ENCODE measurements around the gene MRPL21.

The MRPL21 gene

DNA sequence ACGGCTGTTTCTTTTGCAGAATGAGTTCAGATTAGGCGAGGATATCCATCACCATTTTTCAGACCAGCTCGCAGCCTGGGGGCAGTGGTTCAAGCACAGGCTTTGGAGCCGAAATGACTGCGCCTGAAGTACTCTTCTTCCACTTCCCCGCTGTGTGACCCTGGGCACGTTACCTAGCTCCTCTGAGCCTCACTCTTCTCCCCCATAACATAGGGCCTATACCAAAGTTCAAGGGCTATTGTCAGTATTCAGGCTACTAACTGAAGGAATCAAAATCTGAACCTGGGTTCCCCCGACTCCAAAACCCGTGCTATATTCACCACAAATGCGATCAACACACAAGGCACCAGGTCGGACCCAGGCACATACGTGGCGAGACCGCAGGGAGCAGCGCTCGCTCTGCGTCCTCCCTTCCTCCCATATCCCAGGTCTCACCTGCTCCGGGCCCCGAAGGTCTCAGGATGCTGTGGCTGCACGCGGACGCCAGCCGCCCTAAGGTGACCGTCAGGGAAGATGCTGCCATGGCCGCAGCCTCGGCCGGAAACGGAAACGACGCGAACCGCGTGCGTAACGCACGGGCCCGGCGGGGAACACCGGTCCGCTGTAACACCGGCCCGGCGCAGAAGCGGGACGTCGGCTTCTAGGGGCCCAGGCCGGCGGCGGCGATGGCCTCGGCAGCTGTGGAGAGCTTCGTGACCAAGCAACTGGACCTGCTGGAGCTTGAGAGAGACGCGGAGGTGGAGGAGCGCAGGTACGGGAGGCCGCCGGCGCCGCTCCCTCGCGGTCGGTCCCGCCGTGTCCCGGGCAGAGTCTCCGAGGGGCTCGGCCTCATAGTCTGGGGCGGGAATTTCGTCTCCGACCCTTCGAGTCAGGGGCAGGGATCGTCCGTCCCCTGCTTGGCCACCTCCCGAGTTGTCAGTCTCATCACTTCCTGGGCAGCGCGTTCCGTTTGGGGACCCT is at the start of gene MRPL21, which contains the start of gene IGHMBP2:
TSS of gene MRPL21 (minus strand) at position 545 of the 960 bp plus-strand sequence. CDS start at position 523, 22 bp downstream.
TSS of gene IGHMBP2 (plus strand) at position 604 of the 960 bp plus-strand sequence. CDS start at position 666, 62 bp downstream.
- Histone ChIP-seq H3K36me3 (ENCODE audit: control insufficient read depth in 2 of 2, insufficient read depth in 2 of 2, low read length in 2 of 2) (peaks cover 26% of the 10 kb centered on the region in 2 donors), H3K4me1 (ENCODE audit: control insufficient read depth, insufficient read depth, low read length) (peaks cover 19% of the 10 kb centered on the region), H3K9ac (ENCODE audit: low read length in 2 of 2) (peak within 1 kb of the TSS; percentile 61 to 95), H3K4me3 (ENCODE audit: low read length in 2 of 2) (peak within 1 kb of the TSS; percentile 81 to 100), H3K9me3 (ENCODE audit: control insufficient read depth in 2 of 2, low read length in 2 of 2) (no peaks in the 10 kb centered on the region), H3K27ac (ENCODE audit: low read length) (peak within 1 kb of the TSS; percentile 84), H3K27me3 (ENCODE audit: control insufficient read depth in 1 of 2, insufficient read depth in 2 of 2, low read length in 2 of 2) (no peaks in the 10 kb centered on the region)

DNA sequence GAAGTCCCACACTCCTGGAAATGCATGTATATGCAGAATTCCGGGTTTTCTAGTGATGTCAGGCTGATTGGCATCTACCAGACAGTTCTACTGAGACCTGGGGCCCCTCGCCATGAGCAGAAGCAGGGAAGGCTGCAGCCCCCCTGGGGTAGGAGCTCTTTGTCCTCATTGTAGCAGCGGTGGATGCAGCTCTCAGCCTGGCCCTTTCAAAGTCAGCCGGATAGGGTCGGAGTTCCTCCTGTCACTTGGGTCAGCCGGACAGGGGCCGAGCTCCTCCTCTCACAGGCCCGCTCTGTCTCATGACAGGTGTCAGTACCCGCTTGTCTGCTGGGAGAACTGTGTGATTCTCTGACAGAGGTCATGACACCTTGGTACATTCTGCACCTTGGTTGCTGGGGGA is 47.1 kb upstream of the MRPL21 start:
- H3K4me1 ChIP-seq (ENCODE audit: control insufficient read depth, insufficient read depth, low read length) = peaks cover 42% of the 10 kb centered on the region
- H3K9ac ChIP-seq (ENCODE audit: low read length in 2 of 2) = no peak overlapping the region
- no peaks in the 10 kb centered on the region for H3K27me3 ChIP-seq (ENCODE audit: control insufficient read depth in 1 of 2, insufficient read depth in 2 of 2, low read length in 2 of 2)
- H3K4me3 ChIP-seq (ENCODE audit: low read length in 2 of 2) = no peak overlapping the region
- no peak overlapping the region for H3K27ac ChIP-seq (ENCODE audit: low read length)
- H3K9me3 ChIP-seq (ENCODE audit: control insufficient read depth in 2 of 2, low read length in 2 of 2) = no peaks in the 10 kb centered on the region
- H3K36me3 ChIP-seq (ENCODE audit: control insufficient read depth in 2 of 2, insufficient read depth in 2 of 2, low read length in 2 of 2) = no peaks in the 10 kb centered on the region

DNA sequence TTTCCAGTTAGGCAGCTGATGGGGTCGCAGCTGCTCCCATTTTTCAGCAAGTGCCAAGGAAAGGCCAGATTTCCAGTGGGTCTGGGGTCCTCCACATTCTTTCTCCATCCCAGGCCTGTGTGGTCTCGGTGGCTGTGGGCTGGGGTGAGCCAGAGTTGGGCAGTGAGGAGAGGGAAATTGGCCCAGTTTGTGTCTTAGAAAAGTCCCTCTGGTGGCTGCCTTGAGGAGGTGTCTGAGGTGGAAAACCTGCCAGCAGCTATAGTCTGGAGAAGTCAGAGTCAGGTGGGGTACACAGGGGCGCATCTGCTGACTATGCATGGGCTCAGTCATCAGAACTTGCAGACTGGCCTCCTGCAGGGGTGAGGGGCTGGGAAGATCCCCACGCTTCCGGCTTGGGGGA is 46.6 kb upstream of the MRPL21 start:
- Histone ChIP-seq H3K27me3 (ENCODE audit: control insufficient read depth in 1 of 2, insufficient read depth in 2 of 2, low read length in 2 of 2) (no peaks in the 10 kb centered on the region), H3K36me3 (ENCODE audit: control insufficient read depth in 2 of 2, insufficient read depth in 2 of 2, low read length in 2 of 2) (no peaks in the 10 kb centered on the region), H3K9ac (ENCODE audit: low read length in 2 of 2) (no peak overlapping the region), H3K4me3 (ENCODE audit: low read length in 2 of 2) (no peak overlapping the region), H3K9me3 (ENCODE audit: control insufficient read depth in 2 of 2, low read length in 2 of 2) (no peaks in the 10 kb centered on the region), H3K4me1 (ENCODE audit: control insufficient read depth, insufficient read depth, low read length) (peaks cover 42% of the 10 kb centered on the region), H3K27ac (ENCODE audit: low read length) (peak overlapping the region; percentile 46)

DNA sequence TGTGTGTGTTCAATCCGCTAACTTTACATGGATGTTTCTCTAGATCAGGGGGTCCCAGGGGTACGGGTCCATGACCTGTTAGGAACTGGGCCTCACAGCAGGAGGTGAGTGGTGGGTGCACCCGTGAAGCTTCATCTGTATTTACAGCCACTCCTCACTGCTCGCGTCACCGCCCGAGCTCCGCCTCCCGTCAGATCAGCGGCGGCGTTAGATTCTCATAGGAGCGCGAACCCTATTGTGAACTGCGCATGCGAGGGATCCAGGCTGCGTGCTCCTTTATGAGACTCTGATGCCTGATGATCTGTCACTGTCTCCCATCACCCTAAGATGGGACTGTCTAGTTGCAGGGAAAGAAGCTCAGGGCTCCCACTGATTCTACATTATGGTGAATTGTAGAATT is 45.3 kb upstream of the MRPL21 start:
- Histone ChIP-seq H3K4me3 (ENCODE audit: low read length in 2 of 2) (no peak overlapping the region), H3K9me3 (ENCODE audit: control insufficient read depth in 2 of 2, low read length in 2 of 2) (no peaks in the 10 kb centered on the region), H3K36me3 (ENCODE audit: control insufficient read depth in 2 of 2, insufficient read depth in 2 of 2, low read length in 2 of 2) (no peaks in the 10 kb centered on the region), H3K9ac (ENCODE audit: low read length in 2 of 2) (no peak overlapping the region), H3K27me3 (ENCODE audit: control insufficient read depth in 1 of 2, insufficient read depth in 2 of 2, low read length in 2 of 2) (no peaks in the 10 kb centered on the region), H3K27ac (ENCODE audit: low read length) (peak overlapping the region; percentile 53), H3K4me1 (ENCODE audit: control insufficient read depth, insufficient read depth, low read length) (peaks cover 44% of the 10 kb centered on the region)

DNA sequence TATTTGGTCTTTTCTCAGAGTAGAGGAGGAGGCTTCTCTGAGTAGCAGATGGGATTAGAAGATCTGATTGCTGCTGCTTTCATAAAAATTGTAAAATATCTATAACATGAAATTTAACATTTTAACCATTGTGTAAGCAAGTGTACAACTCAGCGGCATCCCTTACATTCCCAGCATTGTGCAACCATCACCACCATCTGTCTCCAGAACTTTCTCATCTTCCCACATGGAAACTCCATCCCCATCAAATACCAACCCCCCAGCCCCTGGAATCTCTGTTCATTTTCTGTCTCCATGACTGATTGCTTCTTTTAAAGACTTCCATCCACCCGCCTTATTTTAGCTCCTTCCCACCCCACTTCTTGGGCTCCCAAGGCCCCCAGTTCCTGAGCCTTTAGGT is 44.9 kb upstream of the MRPL21 start:
- H3K4me3 ChIP-seq (ENCODE audit: low read length in 2 of 2) = no peak overlapping the region
- peaks cover 48% of the 10 kb centered on the region for H3K4me1 ChIP-seq (ENCODE audit: control insufficient read depth, insufficient read depth, low read length)
- H3K27ac ChIP-seq (ENCODE audit: low read length) = peak overlapping the region; percentile 53
- no peaks in the 10 kb centered on the region for H3K36me3 ChIP-seq (ENCODE audit: control insufficient read depth in 2 of 2, insufficient read depth in 2 of 2, low read length in 2 of 2)
- H3K9ac ChIP-seq (ENCODE audit: low read length in 2 of 2) = no peak overlapping the region
- no peaks in the 10 kb centered on the region for H3K9me3 ChIP-seq (ENCODE audit: control insufficient read depth in 2 of 2, low read length in 2 of 2)
- H3K27me3 ChIP-seq (ENCODE audit: control insufficient read depth in 1 of 2, insufficient read depth in 2 of 2, low read length in 2 of 2) = no peaks in the 10 kb centered on the region

DNA sequence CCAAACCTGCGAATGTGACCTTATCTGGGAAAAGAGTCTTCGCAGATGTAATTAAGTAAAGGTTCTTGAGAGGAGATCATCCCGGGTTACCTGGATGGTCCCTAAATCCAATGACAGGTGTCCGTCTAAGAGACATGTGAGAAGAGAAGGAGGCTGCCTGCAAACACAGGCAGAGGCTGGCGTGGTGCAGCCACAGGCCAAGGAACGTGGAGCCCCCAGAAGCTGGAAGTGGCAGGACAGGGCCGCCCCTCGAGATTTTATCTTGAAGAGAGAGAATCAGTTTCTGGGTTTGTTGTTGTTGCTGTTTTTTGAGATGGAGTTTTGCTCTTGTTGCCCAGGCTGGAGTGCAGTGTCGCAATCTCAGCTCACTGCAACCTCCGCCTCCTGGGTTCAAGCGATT is 43.5 kb upstream of the MRPL21 start:
- peak overlapping the region; percentile 99 for H3K27ac ChIP-seq (ENCODE audit: low read length)
- H3K9ac ChIP-seq (ENCODE audit: low read length in 2 of 2) = peak overlapping the region; percentile 61 to 72
- no peak overlapping the region for H3K4me3 ChIP-seq (ENCODE audit: low read length in 2 of 2)
- peaks cover 61% of the 10 kb centered on the region for H3K4me1 ChIP-seq (ENCODE audit: control insufficient read depth, insufficient read depth, low read length)
- H3K9me3 ChIP-seq (ENCODE audit: control insufficient read depth in 2 of 2, low read length in 2 of 2) = no peaks in the 10 kb centered on the region
- H3K36me3 ChIP-seq (ENCODE audit: control insufficient read depth in 2 of 2, insufficient read depth in 2 of 2, low read length in 2 of 2) = no peaks in the 10 kb centered on the region
- H3K27me3 ChIP-seq (ENCODE audit: control insufficient read depth in 1 of 2, insufficient read depth in 2 of 2, low read length in 2 of 2) = no peaks in the 10 kb centered on the region

DNA sequence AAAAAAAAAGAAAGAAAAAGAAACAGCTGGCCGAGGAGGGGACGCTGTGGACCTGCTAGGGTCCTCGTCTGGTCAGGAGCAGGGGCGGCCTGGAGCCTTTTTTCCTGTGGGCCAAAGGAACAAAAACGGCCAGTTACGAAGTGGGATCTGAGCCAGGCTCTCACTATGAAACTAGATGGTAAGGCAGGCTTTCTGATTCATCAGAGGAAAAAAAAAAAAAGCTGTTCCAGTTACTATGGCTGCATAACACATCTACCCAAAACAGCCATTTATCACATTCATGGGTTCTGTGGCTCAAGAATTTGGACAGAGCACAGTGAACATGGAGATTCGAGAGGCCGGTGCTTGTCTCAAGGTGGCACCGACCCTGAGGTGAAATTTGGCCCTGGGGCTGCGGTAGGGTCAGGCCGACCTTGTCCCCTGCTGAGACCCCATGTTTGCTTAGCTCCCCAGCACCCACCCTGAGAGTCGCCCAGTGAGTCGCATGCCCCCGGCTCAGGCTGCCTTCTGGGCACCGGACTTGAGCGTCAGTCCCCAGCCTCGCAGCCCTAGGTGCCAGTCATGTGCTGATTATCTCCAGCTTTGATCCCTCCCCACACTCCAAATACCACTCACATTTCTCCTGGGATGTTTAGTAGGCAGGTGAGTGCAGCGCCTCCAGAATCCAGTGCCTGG is 42.9 kb upstream of the MRPL21 start:
- Histone ChIP-seq H3K9ac (ENCODE audit: low read length in 2 of 2) (peak overlapping the region; percentile 61 to 72), H3K4me1 (ENCODE audit: control insufficient read depth, insufficient read depth, low read length) (peaks cover 67% of the 10 kb centered on the region)

DNA sequence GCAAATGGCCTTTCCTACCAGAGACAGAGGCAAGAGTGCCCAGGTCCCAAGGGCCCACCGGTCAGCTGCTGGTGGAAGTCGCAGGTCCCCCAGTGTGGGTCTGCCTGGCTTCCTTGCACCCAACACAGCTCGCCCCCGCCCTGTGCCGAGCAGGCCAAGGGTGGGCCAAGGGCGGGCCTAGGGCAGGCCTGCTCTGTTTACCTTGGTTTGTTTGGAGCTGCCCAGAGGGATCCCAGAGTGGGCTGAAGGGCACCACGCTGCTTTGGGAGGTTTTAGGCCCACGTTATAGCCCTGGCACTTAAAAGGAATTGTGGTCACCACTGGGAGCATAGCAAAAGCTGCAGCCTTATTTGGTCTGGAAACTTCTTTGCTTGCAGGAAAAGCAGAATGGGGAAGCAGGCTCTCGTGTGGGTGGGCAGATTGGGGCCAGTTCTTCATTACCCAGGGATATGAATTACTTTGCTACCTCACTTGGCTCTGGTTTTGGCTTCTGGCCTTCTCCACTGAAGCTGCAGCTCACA is 39.2 kb upstream of the MRPL21 start:
- H3K27me3 ChIP-seq (ENCODE audit: control insufficient read depth in 1 of 2, insufficient read depth in 2 of 2, low read length in 2 of 2) = no peaks in the 10 kb centered on the region
- no peaks in the 10 kb centered on the region for H3K9me3 ChIP-seq (ENCODE audit: control insufficient read depth in 2 of 2, low read length in 2 of 2)
- H3K36me3 ChIP-seq (ENCODE audit: control insufficient read depth in 2 of 2, insufficient read depth in 2 of 2, low read length in 2 of 2) = peaks cover 13 to 15% of the 10 kb centered on the region in 2 donors
- peak overlapping the region; percentile 99 for H3K27ac ChIP-seq (ENCODE audit: low read length)
- peak overlapping the region; percentile 66 to 84 for H3K9ac ChIP-seq (ENCODE audit: low read length in 2 of 2)
- H3K4me3 ChIP-seq (ENCODE audit: low read length in 2 of 2) = no peak overlapping the region
- peaks cover 85% of the 10 kb centered on the region for H3K4me1 ChIP-seq (ENCODE audit: control insufficient read depth, insufficient read depth, low read length)

More for the DNA sequence above, 42.9 kb upstream of the MRPL21 start:
- H3K4me3 ChIP-seq (ENCODE audit: low read length in 2 of 2) = peak overlapping the region; percentile 40 to 48
- no peaks in the 10 kb centered on the region for H3K9me3 ChIP-seq (ENCODE audit: control insufficient read depth in 2 of 2, low read length in 2 of 2)
- H3K27me3 ChIP-seq (ENCODE audit: control insufficient read depth in 1 of 2, insufficient read depth in 2 of 2, low read length in 2 of 2) = no peaks in the 10 kb centered on the region
- peak overlapping the region; percentile 99 for H3K27ac ChIP-seq (ENCODE audit: low read length)
- no peaks in the 10 kb centered on the region for H3K36me3 ChIP-seq (ENCODE audit: control insufficient read depth in 2 of 2, insufficient read depth in 2 of 2, low read length in 2 of 2)

DNA sequence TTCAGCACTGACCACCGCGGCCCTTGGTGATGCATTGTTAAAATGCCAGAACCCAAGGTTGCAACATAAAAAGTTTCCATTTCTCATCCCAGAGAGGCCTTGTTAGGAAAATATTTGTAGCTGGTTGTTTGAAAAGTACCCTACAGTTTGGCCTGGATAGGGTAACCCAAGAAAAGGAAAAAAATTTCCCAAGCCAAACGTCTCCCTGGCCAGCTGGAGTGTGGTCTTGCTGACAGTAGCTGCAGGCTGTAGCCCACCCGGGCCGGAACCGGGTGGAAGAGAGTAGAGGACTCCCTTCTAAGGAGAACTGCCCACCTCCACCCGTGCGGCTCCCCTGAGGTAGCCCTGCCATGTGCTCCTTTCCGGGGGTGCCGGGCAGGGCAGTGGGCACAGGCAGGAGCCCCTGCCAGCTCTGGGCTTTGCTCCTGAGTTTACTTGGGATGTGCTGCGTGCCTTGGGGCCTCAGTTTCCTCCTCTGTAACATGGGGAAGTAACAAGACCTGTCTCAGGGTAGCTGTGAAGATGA is 38.5 kb upstream of the MRPL21 start:
- Histone ChIP-seq H3K4me3 (ENCODE audit: low read length in 2 of 2) (no peak overlapping the region), H3K27ac (ENCODE audit: low read length) (peak overlapping the region; percentile 99), H3K27me3 (ENCODE audit: control insufficient read depth in 1 of 2, insufficient read depth in 2 of 2, low read length in 2 of 2) (no peaks in the 10 kb centered on the region), H3K4me1 (ENCODE audit: control insufficient read depth, insufficient read depth, low read length) (peaks cover 86% of the 10 kb centered on the region), H3K36me3 (ENCODE audit: control insufficient read depth in 2 of 2, insufficient read depth in 2 of 2, low read length in 2 of 2) (peaks cover 19 to 20% of the 10 kb centered on the region in 2 donors), H3K9me3 (ENCODE audit: control insufficient read depth in 2 of 2, low read length in 2 of 2) (no peaks in the 10 kb centered on the region), H3K9ac (ENCODE audit: low read length in 2 of 2) (peak overlapping the region; percentile 66 to 84)

DNA sequence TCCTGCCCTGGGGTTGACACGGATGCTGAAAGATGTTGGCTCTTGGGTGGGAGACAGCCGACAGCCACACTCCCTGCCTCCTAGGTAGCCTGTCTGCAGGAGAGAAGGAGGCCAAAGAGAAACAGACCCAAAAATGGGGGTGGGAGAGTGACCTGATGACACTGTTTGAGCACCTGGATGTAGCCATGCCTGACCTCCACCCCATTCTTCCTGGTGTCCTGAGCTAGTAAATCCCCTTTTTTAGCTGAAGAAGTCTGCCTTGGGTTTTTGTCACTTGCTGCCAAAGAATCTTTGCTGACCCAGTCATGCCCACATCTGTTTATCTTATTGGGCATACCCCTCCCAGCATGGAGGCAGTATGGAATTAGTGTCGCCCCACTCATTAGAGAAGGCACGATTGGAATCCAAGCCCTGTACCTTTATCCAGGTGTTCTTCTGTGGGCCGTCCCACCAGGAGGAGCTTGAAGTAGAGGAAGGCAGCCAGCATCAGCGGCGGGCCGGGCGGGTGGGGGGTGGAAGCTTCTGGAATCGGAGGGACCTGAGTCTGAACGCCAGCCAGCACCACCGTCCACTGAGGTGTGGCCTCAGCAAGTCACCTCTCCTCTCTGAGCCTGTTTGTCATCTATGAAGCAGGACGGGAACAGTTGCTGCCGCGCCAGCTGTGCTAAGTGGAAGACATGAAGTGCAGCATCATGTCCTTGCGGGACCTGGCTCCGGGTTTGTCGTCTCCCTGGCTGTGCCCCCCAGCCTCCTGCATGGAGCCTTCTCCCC is 37.9 kb upstream of the MRPL21 start:
- Histone ChIP-seq H3K9ac (ENCODE audit: low read length in 2 of 2) (peak overlapping the region; percentile 66 to 84), H3K27me3 (ENCODE audit: control insufficient read depth in 1 of 2, insufficient read depth in 2 of 2, low read length in 2 of 2) (no peaks in the 10 kb centered on the region), H3K9me3 (ENCODE audit: control insufficient read depth in 2 of 2, low read length in 2 of 2) (no peaks in the 10 kb centered on the region), H3K36me3 (ENCODE audit: control insufficient read depth in 2 of 2, insufficient read depth in 2 of 2, low read length in 2 of 2) (peaks cover 26% of the 10 kb centered on the region in 2 donors), H3K27ac (ENCODE audit: low read length) (peak overlapping the region; percentile 99), H3K4me3 (ENCODE audit: low read length in 2 of 2) (peak overlapping the region in 1 of 2 donors; percentile 15), H3K4me1 (ENCODE audit: control insufficient read depth, insufficient read depth, low read length) (peaks cover 81% of the 10 kb centered on the region)
